HG03565 (cell line): ENCODE results near the gene MRPL23.

Source experiments
- ATAC-seq: cut with Tn5 transposase; IDR thresholded peaks from one replicate; pipeline ENCODE4 v1.9.1; 2021; ENCODE audit warnings: mild to moderate bottlenecking, moderate library complexity; ENCODE audit not compliant: unreplicated experiment

Gene MRPL23

DNA sequence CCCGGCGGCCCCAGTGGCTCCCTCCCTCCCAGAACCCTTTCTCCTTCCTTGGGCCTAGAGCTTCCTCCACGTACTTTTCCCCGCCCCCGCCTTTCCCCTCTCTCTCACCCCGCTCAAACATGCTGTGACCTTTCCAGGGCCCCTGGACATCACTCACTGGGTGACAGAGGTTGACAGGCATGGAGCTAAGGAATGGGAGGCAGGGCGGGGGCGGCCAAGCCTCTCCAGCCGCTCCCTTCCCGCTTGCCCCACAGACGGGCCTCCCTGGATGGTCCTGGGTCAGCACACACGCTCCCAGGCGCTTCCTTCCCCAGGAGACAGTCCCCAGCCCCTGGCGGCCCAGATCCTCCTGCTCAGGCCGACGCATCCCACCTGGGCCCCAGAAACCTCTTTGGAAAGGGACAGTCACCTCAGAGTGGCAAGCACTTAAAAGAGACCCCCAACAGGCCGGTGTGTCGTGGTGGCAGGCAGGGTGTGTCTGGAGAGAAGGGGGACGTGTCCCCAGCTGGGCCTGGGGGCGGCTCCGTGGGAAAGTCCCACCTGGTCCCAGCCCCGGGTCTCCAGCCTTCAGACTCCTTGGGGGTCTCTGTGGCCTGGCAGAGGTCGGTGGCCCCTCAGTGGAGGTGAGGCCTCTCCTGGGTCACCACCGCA, 41.7 kb downstream of the MRPL23 start:
- no peak for ATAC-seq

DNA sequence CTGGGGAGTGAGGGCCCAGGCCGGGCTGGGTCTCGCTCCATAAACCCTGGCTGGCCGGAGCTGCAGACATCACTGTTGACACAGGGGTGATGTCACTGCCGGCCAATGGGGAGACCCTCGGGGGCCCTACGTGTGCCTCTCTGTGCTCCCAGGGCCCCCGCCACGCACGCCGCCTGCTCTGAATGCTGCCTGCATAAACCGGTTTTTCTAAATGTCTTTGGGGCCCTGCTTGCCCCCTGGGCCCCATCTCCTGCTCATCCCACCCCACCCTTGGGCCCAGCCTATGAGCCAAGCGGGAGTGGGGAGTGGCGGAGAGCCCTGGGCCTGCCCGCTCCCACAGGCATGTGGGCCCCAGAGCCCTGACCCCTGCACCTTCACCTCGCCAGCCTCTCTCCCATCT, 42.8 kb downstream of the MRPL23 start:
- no peak for ATAC-seq

DNA sequence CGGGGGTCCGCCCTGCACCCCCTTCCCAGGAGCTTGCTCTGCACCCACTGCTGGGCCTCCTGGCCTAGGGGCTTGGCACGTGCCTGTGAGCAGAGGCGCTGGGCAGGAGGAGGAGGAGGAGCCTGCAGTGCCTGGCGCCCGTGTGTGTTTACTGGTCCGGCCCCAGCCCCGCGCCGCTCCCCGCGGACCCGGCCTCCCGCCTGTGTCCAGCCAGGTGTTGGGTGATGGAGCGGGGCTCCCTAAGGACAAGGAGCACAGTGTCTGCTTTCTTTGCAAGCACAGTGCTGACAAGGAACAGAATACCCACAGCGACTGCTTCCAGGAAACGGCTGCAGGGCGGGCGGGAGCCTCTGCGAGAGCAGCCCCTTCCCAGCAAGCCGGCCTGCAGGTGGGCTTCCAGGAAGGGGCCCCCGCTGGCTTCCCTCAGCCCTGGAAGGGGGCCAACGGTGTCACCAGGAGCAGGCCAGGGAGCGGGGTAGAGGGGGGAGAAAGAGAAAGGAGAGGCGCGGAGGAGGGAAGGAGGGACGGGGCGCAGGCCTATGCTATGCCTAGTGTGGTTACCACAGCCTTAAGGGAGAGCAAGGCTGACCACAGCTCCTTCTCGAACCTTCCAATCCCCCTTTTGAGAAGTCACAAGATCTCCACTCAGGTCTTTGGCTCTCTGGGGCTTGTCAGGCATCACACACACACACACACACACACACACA, 43.9 kb downstream of the MRPL23 start:
- no peak for ATAC-seq

DNA sequence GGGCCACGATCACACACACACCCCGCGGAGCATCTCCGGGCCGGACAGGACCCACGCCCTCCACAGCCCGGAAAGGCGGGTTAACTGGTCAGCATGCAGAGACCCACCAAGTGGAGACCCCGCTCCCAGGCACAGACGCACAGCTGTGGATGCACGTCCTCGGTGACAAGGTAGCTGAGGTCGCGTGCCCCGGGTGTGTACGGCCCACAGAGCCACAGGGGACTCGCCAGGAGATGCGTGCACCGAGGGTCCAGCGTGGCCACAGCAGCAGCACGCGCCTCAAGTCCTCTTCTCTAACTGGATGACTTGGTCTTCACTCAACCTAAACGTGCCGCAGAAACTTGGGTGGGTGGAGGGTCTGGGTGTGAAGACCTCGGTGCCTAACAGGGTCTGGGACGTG, 45.0 kb downstream of the MRPL23 start:
- no peak for ATAC-seq

DNA sequence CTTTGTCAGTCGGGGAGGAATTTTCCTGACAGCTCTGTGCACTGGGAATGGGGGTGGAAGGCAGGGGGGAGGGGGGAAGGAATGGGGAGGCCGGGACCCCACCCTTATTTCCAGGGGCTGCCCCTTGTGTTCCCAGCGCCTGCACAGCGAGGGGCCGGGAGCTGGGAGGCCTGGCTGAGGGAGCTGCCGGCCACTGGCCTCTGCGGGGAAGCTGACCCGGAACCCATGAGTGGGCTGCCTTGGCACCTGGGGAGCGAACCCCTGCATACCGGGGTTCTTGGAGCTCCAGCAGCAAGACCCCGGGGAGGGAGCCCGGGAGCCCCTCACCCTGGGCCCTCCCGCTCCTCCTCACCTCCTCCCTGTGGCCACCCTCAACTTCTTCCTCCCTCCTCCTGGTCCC, 47.0 kb downstream of the MRPL23 start:
- no peak for ATAC-seq

DNA sequence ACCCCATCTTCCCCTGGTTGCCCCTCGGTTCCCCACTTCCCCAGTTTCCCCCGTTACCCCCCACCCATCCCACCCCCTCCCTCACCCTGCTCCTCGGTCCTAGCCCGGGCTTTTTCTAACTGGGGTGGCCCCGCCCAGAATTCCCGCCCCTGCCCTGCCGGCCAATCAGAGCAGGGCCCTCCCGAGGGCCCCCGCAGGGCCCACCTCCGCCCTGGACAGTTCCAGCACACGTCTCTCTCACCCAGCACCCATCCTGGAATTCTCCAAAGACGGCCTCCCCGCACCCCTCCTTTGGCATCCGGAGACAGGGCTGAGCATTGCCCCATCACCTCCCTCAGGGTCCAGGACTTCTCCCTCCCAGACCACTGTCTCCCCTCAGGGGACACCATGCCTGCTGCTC, 50.6 kb downstream of the MRPL23 start, which contains the start of gene H19:
Gene H19, minus strand, starts transcription at position 88 of the 400 bp plus-strand sequence.
- no peak for ATAC-seq

DNA sequence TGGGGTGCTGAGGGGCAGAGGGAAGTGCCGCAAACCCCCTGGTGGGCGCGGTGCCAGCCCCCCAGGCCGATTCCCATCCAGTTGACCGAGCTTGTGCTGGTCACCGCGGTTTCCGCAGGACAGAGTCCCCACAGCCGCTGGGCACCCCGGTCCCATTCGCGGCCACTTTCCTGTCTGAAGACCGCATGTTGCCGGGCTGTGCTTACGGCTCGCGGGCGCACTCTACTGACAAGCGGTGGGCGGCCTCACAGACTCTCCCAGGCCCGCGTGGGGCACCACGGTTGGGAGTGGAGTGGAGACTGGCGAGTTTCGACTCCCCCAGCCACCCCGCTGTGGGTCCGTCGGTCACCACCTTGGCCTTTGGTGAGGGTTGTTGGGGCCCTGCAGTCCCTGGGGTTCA, 51.2 kb downstream of the MRPL23 start:
- ATAC-seq, result no peak

DNA sequence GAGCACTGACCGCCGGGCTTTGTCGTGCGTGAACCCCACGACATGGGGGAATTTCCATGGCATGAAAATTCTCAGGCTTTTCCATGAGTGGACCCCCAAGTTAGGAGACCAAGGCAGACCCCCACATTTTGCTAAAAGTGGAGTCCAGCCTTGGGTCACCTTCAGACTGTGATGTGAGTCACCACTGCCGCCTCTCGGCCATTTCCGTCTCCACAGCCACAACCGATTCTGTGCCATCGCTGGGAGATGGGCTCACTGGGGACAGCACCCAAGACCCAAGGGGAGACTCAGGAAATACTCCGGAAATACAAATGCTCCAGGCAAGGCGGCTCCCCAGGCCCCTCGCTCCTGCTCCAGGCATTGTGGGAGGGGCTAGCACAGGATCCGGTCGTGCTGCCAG, 51.7 kb downstream of the MRPL23 start:
- ATAC-seq, result no peak

DNA sequence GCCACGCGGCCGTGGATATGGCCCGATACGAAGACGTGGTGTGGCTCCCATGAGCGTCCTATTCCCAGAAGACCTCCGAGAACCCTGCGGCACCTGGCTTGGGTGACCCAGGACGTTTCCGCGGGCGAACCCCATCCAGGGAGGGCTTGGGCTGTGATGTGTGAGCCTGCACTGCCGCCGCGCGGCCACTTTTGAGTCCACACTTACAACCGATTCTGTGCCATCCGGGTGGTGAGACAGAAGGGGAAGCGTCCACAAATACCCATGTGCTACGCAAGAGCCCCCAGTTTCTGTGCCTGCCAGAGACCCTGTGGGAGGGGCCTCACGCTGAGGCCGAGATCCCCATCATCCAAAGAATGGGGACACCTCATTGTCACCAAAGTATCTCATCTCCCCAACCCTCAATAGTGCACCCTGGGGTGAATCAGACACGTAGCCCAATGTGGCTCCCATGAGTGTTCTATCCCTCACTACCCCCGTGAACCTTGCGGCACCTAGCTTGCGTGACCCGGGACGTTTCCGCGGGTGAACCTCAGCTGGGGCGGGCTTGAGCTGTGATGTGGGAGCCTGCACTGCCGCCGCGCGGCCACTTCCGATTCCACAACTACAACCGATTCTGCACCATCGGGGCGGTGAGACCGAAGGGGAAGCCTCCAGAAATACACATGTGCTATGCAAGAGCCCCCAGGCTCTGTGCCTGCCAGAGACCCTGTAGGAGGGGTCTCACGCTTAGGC, 55.1 kb downstream of the MRPL23 start:
- no peak for ATAC-seq

DNA sequence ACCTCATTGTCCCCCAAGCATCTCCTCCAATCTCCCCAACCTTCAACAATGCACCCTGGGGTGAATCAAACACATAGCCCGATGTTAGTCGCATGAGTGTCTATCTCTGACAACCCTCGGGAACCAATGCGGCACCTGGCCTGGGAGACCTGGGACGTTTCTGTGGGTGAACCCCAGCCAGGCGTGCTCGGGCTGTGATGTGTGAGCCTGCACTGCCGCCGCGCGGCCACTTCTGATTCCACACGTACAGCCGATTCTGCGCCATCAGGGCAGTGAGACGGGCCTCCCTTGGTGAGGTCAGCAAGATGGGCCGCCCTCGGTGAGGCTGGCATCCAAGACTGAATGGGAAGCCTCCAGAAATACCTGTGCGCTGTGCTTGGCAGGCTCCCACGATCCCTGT, 55.7 kb downstream of the MRPL23 start:
- ATAC-seq, result no peak

DNA sequence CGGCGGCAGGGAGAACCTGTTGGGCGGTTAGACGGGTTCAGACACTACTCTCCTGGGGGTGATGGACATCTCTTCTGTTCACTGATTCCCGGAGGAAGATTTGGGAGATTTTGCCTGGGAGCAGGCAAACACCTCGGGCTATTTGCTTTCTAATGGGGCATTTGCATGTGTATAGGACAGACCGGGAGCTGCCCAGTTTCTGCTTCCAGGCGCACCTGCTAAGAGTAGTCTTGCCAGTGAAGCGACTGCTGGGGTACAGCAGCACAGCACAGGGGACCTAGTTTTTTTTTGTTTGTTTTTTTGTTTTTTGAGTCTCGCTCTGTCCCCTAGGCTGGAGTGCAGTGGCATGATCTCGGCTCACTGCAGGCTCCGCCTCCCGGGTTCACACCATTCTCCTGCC, 57.3 kb downstream of the MRPL23 start:
- no peak for ATAC-seq
